HUDEP-2 (cell line): ENCODE results near the gene C11orf52.
"Not testable (repeated sequence)": the region's sequence is repeated elsewhere in the genome, so short reads cannot be mapped to it uniquely, and the experiment has no call there.

Experiments
- DNase-seq, 76 experiments: peaks; one replicate each; lab custom pipeline; 2025; ENCODE audit not compliant: unreplicated experiment in 76 of 76; lab: John Stamatoyannopoulos, UW

Gene C11orf52

GRCh38 chr11:111912535-111912934 is 6.2 kb upstream of the C11orf52 start, which contains the start of gene HSPB2:
Gene HSPB2 (plus strand): TSS chr11:111912734. CDS start chr11:111912830, 96 bp downstream.
- no peak for DNase-seq

GRCh38 chr11:111913031-111913861 is 5.5 kb upstream of the C11orf52 start:
- DNase-seq, result peak in 1 of 76 experiments; percentile 3

- no peak for DNase-seq
Observed at GRCh38 chr11:111913997-111914396, 4.7 kb upstream of the C11orf52 start.

GRCh38 chr11:111916768-111917167 is 1.9 kb upstream of the C11orf52 start:
- DNase-seq, result no peak

- no peak for DNase-seq
Observed at GRCh38 chr11:111917312-111917711, 1.4 kb upstream of the C11orf52 start.

GRCh38 chr11:111917788-111918187 is 925 bp upstream of the C11orf52 start:
- DNase-seq, result no peak

GRCh38 chr11:111920908-111921307 is 2.2 kb downstream of the C11orf52 start:
- no peak for DNase-seq

- no peak for DNase-seq
Observed at GRCh38 chr11:111921541-111922230, 3.0 kb downstream of the C11orf52 start.

GRCh38 chr11:111922803-111923202 is 4.1 kb downstream of the C11orf52 start:
- DNase-seq, result no peak

- DNase-seq, result no peak
Observed at GRCh38 chr11:111923351-111923788, 4.7 kb downstream of the C11orf52 start.

GRCh38 chr11:111923951-111924350 is 5.2 kb downstream of the C11orf52 start:
- no peak for DNase-seq

- no peak for DNase-seq
Observed at GRCh38 chr11:111925953-111926352, 7.2 kb downstream of the C11orf52 start.

- DNase-seq, result peak; percentile 19 to 100 (median 97)
Observed at GRCh38 chr11:111926505-111927391, 8.0 kb downstream of the C11orf52 start.

GRCh38 chr11:111930472-111930871 is 11.8 kb downstream of the C11orf52 start:
- DNase-seq, result no peak

GRCh38 chr11:111932611-111932950 is 13.9 kb downstream of the C11orf52 start:
- no peak for DNase-seq

- not testable (repeated sequence) for DNase-seq
Observed at GRCh38 chr11:111933176-111933575, 14.5 kb downstream of the C11orf52 start.

- DNase-seq, result no peak
Observed at GRCh38 chr11:111933872-111934271, 15.2 kb downstream of the C11orf52 start.

GRCh38 chr11:111934306-111934705 is 15.6 kb downstream of the C11orf52 start:
- DNase-seq, result no peak

- no peak for DNase-seq
Observed at GRCh38 chr11:111935317-111936039, 16.8 kb downstream of the C11orf52 start.

GRCh38 chr11:111936040-111936540 is 17.4 kb downstream of the C11orf52 start:
- no peak for DNase-seq
